Panc1 (cell line): ENCODE measurements around the gene DNAJA3. TPM values are rescaled to one million over a fixed set of nuclear protein-coding genes. Genes with fewer than 3 reads are reported as not detected.
A peak's percentile ranks its signal among the peaks of the same experiment; 100 is the strongest.

Experiments used
- ATAC-seq: fragments of 200-7000 bp; cut with Tn5 transposase; 2 replicates; pipeline ENCODE4 v1.9.1; 2020; ENCODE audit warnings: mild to moderate bottlenecking, moderate library complexity
- BruUV-seq: library from RNA; stranded (reverse); fragments of 400-500 nt; replicated peaks from 2 replicates; lab custom pipeline; 2021; lab: Mats Ljungman, UMichigan
- CTCF ChIA-PET: fragments of 300-600 bp; sonication (Branson Sonifier 250); formaldehyde crosslinking; loops from one replicate; lab custom pipeline; 2022; ENCODE audit warnings: antibody characterized with exemption; lab: Charles Lee
- POLR2A ChIA-PET: fragments of 300-600 bp; sonication (Branson Sonifier 250); formaldehyde crosslinking; loops from one replicate; lab custom pipeline; 2022; ENCODE audit warnings: antibody characterized with exemption; lab: Charles Lee
- DNase-seq: peaks from one replicate; pipeline ENCODE4 v3.0.0-alpha.2; 2010; ENCODE audit warnings: low read depth, low spot score
- H3K27ac ChIP-seq: 2 replicates; pipeline ENCODE4 v1.5.1; 2011; ENCODE audit warnings: mild to moderate bottlenecking, low read length, inconsistent platforms
- H3K27me3 ChIP-seq: fragments of 200-500 bp; sonication (Bioruptor generic); 2 replicates; pipeline ENCODE4 v1.6.0; 2014; ENCODE audit warnings: low read length, inconsistent platforms; ENCODE audit not compliant: control insufficient read depth, insufficient read depth
- H3K36me3 ChIP-seq: fragments of 200-500 bp; sonication (Bioruptor generic); 2 replicates; pipeline ENCODE4 v1.5.1; 2014; ENCODE audit warnings: inconsistent platforms, mild to moderate bottlenecking, low read length, moderate library complexity; ENCODE audit not compliant: control insufficient read depth, insufficient read depth
- H3K4me1 ChIP-seq: 2 replicates; pipeline ENCODE4 v1.5.1; 2011; ENCODE audit warnings: inconsistent platforms, mild to moderate bottlenecking, low read length, moderate library complexity; ENCODE audit not compliant: control insufficient read depth, insufficient read depth
- H3K4me3 ChIP-seq, 2 experiments: 2 replicates each; pipeline ENCODE4 v1.5.1; 2011 to 2012; ENCODE audit warnings: low read depth in 2 of 2, low read length in 2 of 2, mild to moderate bottlenecking in 2 of 2, inconsistent platforms in 1 of 2, moderate library complexity in 1 of 2
- H3K9me3 ChIP-seq: fragments of 200-500 bp; sonication (Bioruptor generic); 2 replicates; pipeline ENCODE4 v1.5.1; 2014; ENCODE audit warnings: low read depth, mild to moderate bottlenecking, inconsistent platforms, low read length, moderate library complexity; ENCODE audit not compliant: control insufficient read depth, insufficient read depth
- POLR2AphosphoS5 ChIP-seq: IDR thresholded peaks from 2 replicates; pipeline ENCODE4 v1.6.1; 2012; ENCODE audit warnings: mild to moderate bottlenecking, low read depth, low read length, moderate library complexity
- SIN3A ChIP-seq: IDR thresholded peaks from 2 replicates; pipeline ENCODE4 v1.6.1; 2012; ENCODE audit warnings: low read depth, mild to moderate bottlenecking, low read length, moderate library complexity, borderline replicate concordance; ENCODE audit not compliant: insufficient read depth
- TCF7L2 ChIP-seq: IDR thresholded peaks from 2 replicates; pipeline ENCODE4 v1.6.1; 2011; ENCODE audit warnings: mild to moderate bottlenecking, low read depth, low read length, inconsistent platforms
- in situ Hi-C: cut with HindIII; loops from 2 replicates; pipeline ENCODE4 v1.10.0; 2016; ENCODE audit warnings: low sequenced_read_pairs, low pct_unique_long_range_greater_than_20kb
- intact Hi-C: fragments of 100-400 bp; cut with micrococcal nuclease; formaldehyde crosslinking; loops from one replicate; pipeline ENCODE4 v1.10.0; 2022; ENCODE audit not compliant: unreplicated experiment
- total RNA-seq: library from RNA; stranded (reverse); gene quantifications from one replicate; pipeline ENCODE4 v1.2.1, GENCODE V29; 2021; ENCODE audit not compliant: unreplicated experiment
- TF ChIP-seq, protein P1 (sequence below), 2 experiments: IDR thresholded peaks; 2 replicates each; pipeline ENCODE4 v1.6.1; 2011 to 2012; ENCODE audit warnings: low read depth in 2 of 2, control low read depth in 1 of 2, low read length in 1 of 2, mild to moderate bottlenecking in 1 of 2, moderate library complexity in 1 of 2; ENCODE audit not compliant: insufficient read depth in 1 of 2
- TF ChIP-seq, protein P2 (sequence below): fragments of 450-650 bp; IDR thresholded peaks from 2 replicates; pipeline ENCODE4 v1.5.1; 2017; ENCODE audit warnings: mild to moderate bottlenecking

The DNAJA3 gene
- total RNA-seq, 1 experiment from 2014 or later = 68.7 TPM

DNA sequence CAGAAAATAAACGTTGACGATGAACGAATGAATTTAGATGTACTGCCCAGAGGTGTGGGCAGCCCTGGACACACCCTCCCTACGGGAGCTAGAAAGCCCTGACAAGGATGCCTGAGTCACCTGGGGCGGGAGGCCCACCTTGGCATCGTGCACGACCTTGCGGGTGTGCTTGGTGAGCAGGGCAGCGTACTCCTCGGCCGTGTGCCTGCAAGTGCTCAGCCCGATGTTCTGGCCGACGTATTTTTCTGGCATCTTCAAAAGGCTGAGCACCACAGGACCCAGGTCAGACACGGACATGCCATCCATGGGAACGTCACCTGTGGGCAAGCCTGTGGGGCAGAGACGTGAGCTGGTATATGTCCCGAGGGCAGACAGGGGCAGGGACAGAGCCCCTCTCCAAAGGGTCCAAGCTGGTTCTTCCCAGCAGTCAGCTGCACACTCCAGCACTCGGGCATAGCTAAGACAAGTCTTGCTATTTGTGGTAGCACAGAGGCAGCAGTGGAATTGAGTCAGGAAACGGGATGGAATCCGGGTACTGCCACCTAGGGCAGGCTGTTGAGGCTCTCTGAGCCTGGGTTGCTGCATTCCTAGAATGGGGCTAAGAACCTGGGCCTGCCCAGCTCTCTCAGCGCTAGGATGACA is 38.0 kb downstream of the DNAJA3 start:
- DNase-seq (no peak), ATAC-seq (peak; percentile 20)
- POLR2A ChIA-PET = no interaction called here
- Histone ChIP-seq H3K4me3 (no peak overlapping the region), H3K27ac (peak overlapping the region; percentile 6; the same call in 1 of the 2 replicates), H3K36me3 (peaks cover 2% of the 10 kb centered on the region; the same call in 1 of the 2 replicates), H3K4me1 (no peaks in the 10 kb centered on the region), H3K9me3 (no peaks in the 10 kb centered on the region), H3K27me3 (no peaks in the 10 kb centered on the region)
- no TSS peak for BruUV-seq
- in situ Hi-C loops (no loop called here), intact Hi-C loops (no loop called here)
- TF ChIP-seq POLR2AphosphoS5 (no peak), SIN3A (no peak), TCF7L2 (no peak)
- TF ChIP-seq, protein P1, sequence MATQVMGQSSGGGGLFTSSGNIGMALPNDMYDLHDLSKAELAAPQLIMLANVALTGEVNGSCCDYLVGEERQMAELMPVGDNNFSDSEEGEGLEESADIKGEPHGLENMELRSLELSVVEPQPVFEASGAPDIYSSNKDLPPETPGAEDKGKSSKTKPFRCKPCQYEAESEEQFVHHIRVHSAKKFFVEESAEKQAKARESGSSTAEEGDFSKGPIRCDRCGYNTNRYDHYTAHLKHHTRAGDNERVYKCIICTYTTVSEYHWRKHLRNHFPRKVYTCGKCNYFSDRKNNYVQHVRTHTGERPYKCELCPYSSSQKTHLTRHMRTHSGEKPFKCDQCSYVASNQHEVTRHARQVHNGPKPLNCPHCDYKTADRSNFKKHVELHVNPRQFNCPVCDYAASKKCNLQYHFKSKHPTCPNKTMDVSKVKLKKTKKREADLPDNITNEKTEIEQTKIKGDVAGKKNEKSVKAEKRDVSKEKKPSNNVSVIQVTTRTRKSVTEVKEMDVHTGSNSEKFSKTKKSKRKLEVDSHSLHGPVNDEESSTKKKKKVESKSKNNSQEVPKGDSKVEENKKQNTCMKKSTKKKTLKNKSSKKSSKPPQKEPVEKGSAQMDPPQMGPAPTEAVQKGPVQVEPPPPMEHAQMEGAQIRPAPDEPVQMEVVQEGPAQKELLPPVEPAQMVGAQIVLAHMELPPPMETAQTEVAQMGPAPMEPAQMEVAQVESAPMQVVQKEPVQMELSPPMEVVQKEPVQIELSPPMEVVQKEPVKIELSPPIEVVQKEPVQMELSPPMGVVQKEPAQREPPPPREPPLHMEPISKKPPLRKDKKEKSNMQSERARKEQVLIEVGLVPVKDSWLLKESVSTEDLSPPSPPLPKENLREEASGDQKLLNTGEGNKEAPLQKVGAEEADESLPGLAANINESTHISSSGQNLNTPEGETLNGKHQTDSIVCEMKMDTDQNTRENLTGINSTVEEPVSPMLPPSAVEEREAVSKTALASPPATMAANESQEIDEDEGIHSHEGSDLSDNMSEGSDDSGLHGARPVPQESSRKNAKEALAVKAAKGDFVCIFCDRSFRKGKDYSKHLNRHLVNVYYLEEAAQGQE (IDR thresholded peaks at IDR 0.05; ENCODE audit: insufficient read depth in 1 of 2, low read depth in 2 of 2, low read length in 1 of 2) = no peak
- TF ChIP-seq, protein P2, sequence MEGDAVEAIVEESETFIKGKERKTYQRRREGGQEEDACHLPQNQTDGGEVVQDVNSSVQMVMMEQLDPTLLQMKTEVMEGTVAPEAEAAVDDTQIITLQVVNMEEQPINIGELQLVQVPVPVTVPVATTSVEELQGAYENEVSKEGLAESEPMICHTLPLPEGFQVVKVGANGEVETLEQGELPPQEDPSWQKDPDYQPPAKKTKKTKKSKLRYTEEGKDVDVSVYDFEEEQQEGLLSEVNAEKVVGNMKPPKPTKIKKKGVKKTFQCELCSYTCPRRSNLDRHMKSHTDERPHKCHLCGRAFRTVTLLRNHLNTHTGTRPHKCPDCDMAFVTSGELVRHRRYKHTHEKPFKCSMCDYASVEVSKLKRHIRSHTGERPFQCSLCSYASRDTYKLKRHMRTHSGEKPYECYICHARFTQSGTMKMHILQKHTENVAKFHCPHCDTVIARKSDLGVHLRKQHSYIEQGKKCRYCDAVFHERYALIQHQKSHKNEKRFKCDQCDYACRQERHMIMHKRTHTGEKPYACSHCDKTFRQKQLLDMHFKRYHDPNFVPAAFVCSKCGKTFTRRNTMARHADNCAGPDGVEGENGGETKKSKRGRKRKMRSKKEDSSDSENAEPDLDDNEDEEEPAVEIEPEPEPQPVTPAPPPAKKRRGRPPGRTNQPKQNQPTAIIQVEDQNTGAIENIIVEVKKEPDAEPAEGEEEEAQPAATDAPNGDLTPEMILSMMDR = no peak
- CTCF ChIA-PET = interaction anchor here (0.7 kb wide), 1 partner anchor 60 kb away, joined by 7 read pairs; no protein-coding TSS in a partner anchor

DNA sequence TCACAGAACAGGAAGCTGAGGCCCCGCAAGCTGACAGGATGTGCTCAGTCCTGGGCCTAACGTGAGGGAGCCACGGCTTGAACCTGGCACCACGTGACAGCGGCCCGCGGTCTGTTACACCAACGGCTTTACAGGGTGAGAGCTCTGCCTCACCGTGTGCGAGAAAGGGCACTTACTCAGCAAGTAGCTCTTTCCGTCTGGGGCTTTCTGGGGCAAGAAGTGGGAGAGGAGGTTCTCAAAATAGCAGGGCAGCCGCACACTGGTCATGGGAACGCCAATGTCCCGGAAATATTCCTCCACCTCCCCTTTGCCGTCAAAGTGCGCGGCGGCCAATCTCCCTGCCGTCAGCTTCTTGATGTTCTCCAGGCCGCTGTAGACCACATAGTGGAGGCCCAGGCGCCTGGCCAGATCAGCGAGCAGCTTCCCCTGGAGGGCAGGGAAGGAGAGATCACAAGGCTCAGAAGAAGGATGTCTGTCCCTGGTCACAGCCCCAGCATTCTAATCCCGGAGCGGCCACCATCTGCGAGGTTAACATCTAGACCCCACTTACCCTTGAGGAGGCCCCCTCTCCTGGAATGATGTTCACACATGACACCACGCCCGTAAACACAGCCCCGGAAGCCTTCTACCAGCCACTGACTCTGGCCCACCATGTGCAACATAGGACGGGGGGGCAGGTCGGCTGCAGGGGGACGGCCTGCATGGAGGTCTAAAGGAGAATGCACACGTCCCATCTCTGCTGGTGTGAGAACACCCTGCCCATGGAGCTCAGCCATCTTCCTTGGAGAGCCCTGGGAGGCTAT is 40.5 kb downstream of the DNAJA3 start:
- Histone ChIP-seq H3K4me1 (no peaks in the 10 kb centered on the region), H3K36me3 (peaks cover 2% of the 10 kb centered on the region; the same call in 1 of the 2 replicates), H3K27me3 (no peaks in the 10 kb centered on the region), H3K9me3 (no peaks in the 10 kb centered on the region), H3K4me3 (no peak overlapping the region), H3K27ac (no peak overlapping the region)
- intact Hi-C loops (no loop called here), in situ Hi-C loops (no loop called here)
- CTCF ChIA-PET = no interaction called here
- POLR2A ChIA-PET = no interaction called here
- BruUV-seq = no TSS peak
- ATAC-seq = no peak
- TF ChIP-seq SIN3A (no peak), TCF7L2 (no peak)
- TF ChIP-seq, protein P2 = no peak
- DNase-seq = no peak
